Calu3 (cell line): ENCODE results near the gene CD81. TPM values are rescaled to one million over a fixed set of nuclear protein-coding genes. Genes with fewer than 3 reads are reported as not detected.

Experiments used
- BruUV-seq: library from RNA; stranded (reverse); fragments of 400-500 nt; replicated peaks from 2 replicates; lab custom pipeline; 2021; lab: Mats Ljungman, UMichigan
- CTCF ChIA-PET: fragments of 300-600 bp; sonication (Branson Sonifier 250); formaldehyde crosslinking; loops from one replicate; lab custom pipeline; 2022; ENCODE audit warnings: antibody characterized with exemption; lab: Charles Lee
- DNase-seq: peaks from one replicate; pipeline ENCODE4 v3.0.0; 2022
- H3K27ac Mint-ChIP-seq: one replicate; pipeline ENCODE4 v1.8.0; 2022; ENCODE audit warnings: mixed read lengths; ENCODE audit not compliant: unreplicated experiment
- H3K27me3 Mint-ChIP-seq: one replicate; pipeline ENCODE4 v1.8.0; 2022; ENCODE audit warnings: mixed read lengths; ENCODE audit not compliant: unreplicated experiment
- H3K36me3 Mint-ChIP-seq: one replicate; pipeline ENCODE4 v1.8.0; 2022; ENCODE audit warnings: mild to moderate bottlenecking, moderate library complexity, mixed read lengths; ENCODE audit not compliant: insufficient read depth, unreplicated experiment
- H3K4me1 Mint-ChIP-seq: one replicate; pipeline ENCODE4 v1.8.0; 2022; ENCODE audit warnings: mild to moderate bottlenecking, low read depth, mixed read lengths; ENCODE audit not compliant: unreplicated experiment
- H3K4me3 Mint-ChIP-seq: one replicate; pipeline ENCODE4 v1.8.0; 2022; ENCODE audit warnings: mild to moderate bottlenecking, low read depth, moderate library complexity, mixed read lengths; ENCODE audit not compliant: unreplicated experiment
- H3K9me3 Mint-ChIP-seq: one replicate; pipeline ENCODE4 v1.8.0; 2022; ENCODE audit warnings: low read depth, mixed read lengths; ENCODE audit not compliant: unreplicated experiment
- CTCF ChIP-seq: fragments of 200-600 bp; IDR thresholded peaks from one replicate; pipeline ENCODE4 v1.8.0; 2022; ENCODE audit warnings: antibody characterized with exemption; ENCODE audit not compliant: unreplicated experiment
- intact Hi-C: fragments of 100-400 bp; cut with micrococcal nuclease; formaldehyde crosslinking; loops from one replicate; pipeline ENCODE4 v1.10.0; 2022; ENCODE audit not compliant: unreplicated experiment
- total RNA-seq: library from RNA; stranded (reverse); gene quantifications from 2 replicates; pipeline ENCODE4 v1.2.3, GENCODE V29; 2022

CD81 gene
- total RNA-seq, 1 experiment from 2014 or later, result 283 TPM

- no TSS peak for BruUV-seq
- intact Hi-C loops, result no loop called here
- Mint-ChIP-seq H3K4me3 (no peak overlapping the region), H3K9me3 (no peaks in the 10 kb centered on the region), H3K36me3 (no peaks in the 10 kb centered on the region), H3K27me3 (peaks cover 59% of the 10 kb centered on the region), H3K27ac (no peak overlapping the region), H3K4me1 (no peaks in the 10 kb centered on the region)
- no peak for DNase-seq
- TF ChIP-seq CTCF, result no peak
- CTCF ChIA-PET, result interaction anchor here (1.7 kb wide), 1 partner anchor 9 kb away, joined by 4 read pairs; no protein-coding TSS in a partner anchor
Observed at GRCh38 chr11:2366276-2366675, 10.8 kb upstream of the CD81 start.

GRCh38 chr11:2366733-2367132 lies 10.4 kb upstream of the CD81 start:
- Mint-ChIP-seq H3K36me3 (no peaks in the 10 kb centered on the region), H3K27ac (no peak overlapping the region), H3K9me3 (no peaks in the 10 kb centered on the region), H3K4me3 (no peak overlapping the region), H3K27me3 (peaks cover 55% of the 10 kb centered on the region), H3K4me1 (no peaks in the 10 kb centered on the region)
- CTCF ChIA-PET, result interaction anchor here (1.7 kb wide), 1 partner anchor 9 kb away, joined by 4 read pairs; no protein-coding TSS in a partner anchor
- intact Hi-C loops, result no loop called here
- DNase-seq, result no peak
- no peak for TF ChIP-seq CTCF
- no TSS peak for BruUV-seq

GRCh38 chr11:2367266-2368160 lies 9.6 kb upstream of the CD81 start:
- Mint-ChIP-seq H3K36me3 (no peaks in the 10 kb centered on the region), H3K9me3 (no peaks in the 10 kb centered on the region), H3K4me3 (no peak overlapping the region), H3K27me3 (peaks cover 47% of the 10 kb centered on the region), H3K27ac (no peak overlapping the region), H3K4me1 (no peaks in the 10 kb centered on the region)
- no peak for DNase-seq
- BruUV-seq, result no TSS peak
- TF ChIP-seq CTCF, result no peak
- CTCF ChIA-PET, result interaction anchor here (0.7 to 1.7 kb wide), 2 partner anchors 8 to 47 kb away, joined by 3 to 4 read pairs; no protein-coding TSS in a partner anchor
- intact Hi-C loops, result no loop called here

GRCh38 chr11:2368178-2368850 lies 8.8 kb upstream of the CD81 start:
- CTCF ChIA-PET, result no interaction called here
- Mint-ChIP-seq H3K27ac (no peak overlapping the region), H3K4me3 (no peak overlapping the region), H3K36me3 (no peaks in the 10 kb centered on the region), H3K9me3 (no peaks in the 10 kb centered on the region), H3K4me1 (no peaks in the 10 kb centered on the region), H3K27me3 (peaks cover 39% of the 10 kb centered on the region)
- no peak for DNase-seq
- no peak for TF ChIP-seq CTCF
- intact Hi-C loops, result no loop called here
- no TSS peak for BruUV-seq
